SK-N-SH (cell line): ENCODE results near the gene OSGIN1.

Experiments
- GATA2 ChIP-seq: sonication (generic); formaldehyde crosslinking; IDR thresholded peaks from 2 replicates; pipeline ENCODE4 v1.5.0; 2020; ENCODE audit warnings: mild to moderate bottlenecking, missing genetic modification reagents
- POLR2AphosphoS5 ChIP-seq: IDR thresholded peaks from 2 replicates; pipeline ENCODE4 v1.6.1; 2012; ENCODE audit warnings: low read depth, low read length
- TF ChIP-seq, protein P1 (sequence below): fragments of 150-350 bp; IDR thresholded peaks from 2 replicates; pipeline ENCODE4 v1.6.1; 2017; ENCODE audit warnings: antibody characterized with exemption, low read length, low read depth, borderline replicate concordance
- TF ChIP-seq, protein P2 (sequence below): IDR thresholded peaks from 2 replicates; pipeline ENCODE4 v1.6.1; 2012; ENCODE audit warnings: mild to moderate bottlenecking, low read depth, low read length, moderate library complexity
- TF ChIP-seq, protein P3 (sequence below): fragments of 200-600 bp; sonication (generic); IDR thresholded peaks from 2 replicates; pipeline ENCODE4 v1.6.1; 2017; ENCODE audit warnings: antibody characterized with exemption, mild to moderate bottlenecking, moderate library complexity

DNA sequence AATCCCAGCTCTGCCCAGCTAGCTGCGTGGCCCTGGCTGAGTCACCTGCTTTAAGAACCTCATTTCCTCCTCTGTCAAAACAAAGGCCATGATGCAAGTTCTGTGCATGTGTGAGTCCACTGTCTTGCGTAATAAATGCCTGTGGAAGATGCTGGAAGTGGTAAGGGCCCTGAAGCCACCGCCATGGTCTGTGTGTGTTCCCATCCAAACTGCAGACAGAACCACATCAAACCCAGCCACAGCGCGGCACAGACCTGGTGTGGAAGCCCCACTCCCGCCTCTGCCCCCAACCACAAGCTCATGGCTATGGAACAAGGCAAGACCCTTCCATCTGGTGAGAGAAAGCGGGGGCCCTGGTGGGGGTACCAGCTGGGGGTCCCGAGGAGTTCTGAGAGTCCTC lies 41.0 kb downstream of the OSGIN1 start:
- TF ChIP-seq, protein P1, sequence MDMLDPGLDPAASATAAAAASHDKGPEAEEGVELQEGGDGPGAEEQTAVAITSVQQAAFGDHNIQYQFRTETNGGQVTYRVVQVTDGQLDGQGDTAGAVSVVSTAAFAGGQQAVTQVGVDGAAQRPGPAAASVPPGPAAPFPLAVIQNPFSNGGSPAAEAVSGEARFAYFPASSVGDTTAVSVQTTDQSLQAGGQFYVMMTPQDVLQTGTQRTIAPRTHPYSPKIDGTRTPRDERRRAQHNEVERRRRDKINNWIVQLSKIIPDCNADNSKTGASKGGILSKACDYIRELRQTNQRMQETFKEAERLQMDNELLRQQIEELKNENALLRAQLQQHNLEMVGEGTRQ: no peak
- TF ChIP-seq, protein P2, sequence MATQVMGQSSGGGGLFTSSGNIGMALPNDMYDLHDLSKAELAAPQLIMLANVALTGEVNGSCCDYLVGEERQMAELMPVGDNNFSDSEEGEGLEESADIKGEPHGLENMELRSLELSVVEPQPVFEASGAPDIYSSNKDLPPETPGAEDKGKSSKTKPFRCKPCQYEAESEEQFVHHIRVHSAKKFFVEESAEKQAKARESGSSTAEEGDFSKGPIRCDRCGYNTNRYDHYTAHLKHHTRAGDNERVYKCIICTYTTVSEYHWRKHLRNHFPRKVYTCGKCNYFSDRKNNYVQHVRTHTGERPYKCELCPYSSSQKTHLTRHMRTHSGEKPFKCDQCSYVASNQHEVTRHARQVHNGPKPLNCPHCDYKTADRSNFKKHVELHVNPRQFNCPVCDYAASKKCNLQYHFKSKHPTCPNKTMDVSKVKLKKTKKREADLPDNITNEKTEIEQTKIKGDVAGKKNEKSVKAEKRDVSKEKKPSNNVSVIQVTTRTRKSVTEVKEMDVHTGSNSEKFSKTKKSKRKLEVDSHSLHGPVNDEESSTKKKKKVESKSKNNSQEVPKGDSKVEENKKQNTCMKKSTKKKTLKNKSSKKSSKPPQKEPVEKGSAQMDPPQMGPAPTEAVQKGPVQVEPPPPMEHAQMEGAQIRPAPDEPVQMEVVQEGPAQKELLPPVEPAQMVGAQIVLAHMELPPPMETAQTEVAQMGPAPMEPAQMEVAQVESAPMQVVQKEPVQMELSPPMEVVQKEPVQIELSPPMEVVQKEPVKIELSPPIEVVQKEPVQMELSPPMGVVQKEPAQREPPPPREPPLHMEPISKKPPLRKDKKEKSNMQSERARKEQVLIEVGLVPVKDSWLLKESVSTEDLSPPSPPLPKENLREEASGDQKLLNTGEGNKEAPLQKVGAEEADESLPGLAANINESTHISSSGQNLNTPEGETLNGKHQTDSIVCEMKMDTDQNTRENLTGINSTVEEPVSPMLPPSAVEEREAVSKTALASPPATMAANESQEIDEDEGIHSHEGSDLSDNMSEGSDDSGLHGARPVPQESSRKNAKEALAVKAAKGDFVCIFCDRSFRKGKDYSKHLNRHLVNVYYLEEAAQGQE: no peak
- TF ChIP-seq GATA2 (no peak), POLR2AphosphoS5 (no peak)
- TF ChIP-seq, protein P3, sequence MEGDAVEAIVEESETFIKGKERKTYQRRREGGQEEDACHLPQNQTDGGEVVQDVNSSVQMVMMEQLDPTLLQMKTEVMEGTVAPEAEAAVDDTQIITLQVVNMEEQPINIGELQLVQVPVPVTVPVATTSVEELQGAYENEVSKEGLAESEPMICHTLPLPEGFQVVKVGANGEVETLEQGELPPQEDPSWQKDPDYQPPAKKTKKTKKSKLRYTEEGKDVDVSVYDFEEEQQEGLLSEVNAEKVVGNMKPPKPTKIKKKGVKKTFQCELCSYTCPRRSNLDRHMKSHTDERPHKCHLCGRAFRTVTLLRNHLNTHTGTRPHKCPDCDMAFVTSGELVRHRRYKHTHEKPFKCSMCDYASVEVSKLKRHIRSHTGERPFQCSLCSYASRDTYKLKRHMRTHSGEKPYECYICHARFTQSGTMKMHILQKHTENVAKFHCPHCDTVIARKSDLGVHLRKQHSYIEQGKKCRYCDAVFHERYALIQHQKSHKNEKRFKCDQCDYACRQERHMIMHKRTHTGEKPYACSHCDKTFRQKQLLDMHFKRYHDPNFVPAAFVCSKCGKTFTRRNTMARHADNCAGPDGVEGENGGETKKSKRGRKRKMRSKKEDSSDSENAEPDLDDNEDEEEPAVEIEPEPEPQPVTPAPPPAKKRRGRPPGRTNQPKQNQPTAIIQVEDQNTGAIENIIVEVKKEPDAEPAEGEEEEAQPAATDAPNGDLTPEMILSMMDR: no peak
